GM19239 (cell line): ENCODE measurements around the gene LGI1.

Experiments used
- DNase-seq: peaks from one replicate; pipeline ENCODE4 v3.0.0; 2011; ENCODE audit warnings: low spot score; ENCODE audit not compliant: insufficient read length
- FAIRE-seq: peaks from 2 replicates; lab custom pipeline; 2011; peaks lifted over from hg19 to GRCh38; lab: Jason Lieb, UNC

The LGI1 gene

DNA sequence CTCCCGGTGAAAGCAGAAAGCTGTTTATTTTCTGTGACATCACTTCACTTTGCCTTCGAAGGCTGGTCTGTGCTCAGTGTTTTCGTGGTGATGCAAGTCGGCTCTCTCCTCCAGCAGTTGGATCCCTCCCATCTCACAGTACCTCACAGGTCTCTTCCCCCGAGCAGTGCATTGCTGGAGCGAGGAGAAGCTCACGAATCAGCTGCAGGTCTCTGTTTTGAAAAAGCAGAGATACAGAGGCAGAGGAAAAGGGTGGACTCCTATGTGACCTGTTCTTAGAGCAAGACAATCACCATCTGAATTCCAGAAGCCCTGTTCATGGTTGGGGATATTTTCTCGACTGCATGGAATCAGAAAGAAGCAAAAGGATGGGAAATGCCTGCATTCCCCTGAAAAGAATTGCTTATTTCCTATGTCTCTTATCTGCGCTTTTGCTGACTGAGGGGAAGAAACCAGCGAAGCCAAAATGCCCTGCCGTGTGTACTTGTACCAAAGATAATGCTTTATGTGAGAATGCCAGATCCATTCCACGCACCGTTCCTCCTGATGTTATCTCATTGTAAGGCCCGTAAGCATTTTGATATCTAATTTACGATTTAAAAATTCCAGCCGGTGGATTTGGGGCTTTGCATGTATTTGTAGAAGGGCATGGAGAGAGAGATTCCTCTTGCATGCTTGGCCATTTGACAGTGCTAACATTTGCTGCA is at the start of gene LGI1:
LGI1 (plus strand) TSS at position 136 of the 707 bp plus-strand sequence; CDS start at position 345, 209 bp downstream.
- DNase-seq (no peak), FAIRE-seq (no peak)

DNA sequence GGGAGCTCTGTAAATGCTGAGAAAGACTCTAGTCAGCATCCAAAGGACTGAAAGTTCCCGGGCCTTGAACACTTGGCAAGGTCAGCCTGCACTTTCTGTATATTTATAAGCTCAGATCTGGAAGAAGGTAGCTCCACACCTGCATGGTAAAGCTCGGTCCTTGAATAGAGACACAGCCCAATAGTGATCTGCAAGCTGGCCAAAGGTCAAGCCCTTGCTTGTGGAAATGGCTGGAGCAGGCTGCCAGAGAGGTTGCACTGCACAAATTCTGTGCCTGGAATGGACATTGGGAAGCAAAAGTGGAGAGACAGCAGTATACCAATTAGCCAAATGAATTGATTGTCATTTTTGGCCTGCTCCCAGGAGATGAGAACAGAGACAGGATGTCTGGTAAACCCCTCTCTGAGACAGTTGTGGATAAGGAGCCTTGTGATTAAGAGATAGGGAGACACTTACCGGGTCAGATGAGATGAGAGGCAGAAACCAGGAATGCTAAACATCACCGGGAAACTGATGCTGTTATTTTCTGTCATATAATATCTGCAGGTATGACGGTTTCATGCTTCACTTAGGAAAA is 47.3 kb upstream of the LGI1 start:
- FAIRE-seq (no peak), DNase-seq (no peak)

DNA sequence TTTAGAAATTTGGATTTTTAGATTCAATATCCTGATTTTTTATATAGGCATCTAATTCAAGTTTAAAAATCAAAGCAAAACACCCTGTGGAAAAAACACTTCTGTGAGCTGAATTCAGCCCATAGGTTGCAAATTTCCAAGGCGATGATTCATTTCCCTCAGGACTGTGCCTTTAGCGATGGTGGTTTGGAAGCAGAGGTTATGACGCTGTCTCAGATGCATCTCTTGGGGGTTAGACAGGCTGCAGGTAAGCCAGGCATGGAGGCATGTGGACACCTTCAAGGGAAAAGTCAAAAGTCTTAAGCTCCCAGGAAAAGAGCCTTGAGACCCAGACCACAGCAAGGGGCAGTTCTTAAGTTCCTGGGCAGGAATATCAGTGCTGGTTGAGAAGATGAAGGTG is 45.8 kb upstream of the LGI1 start:
- DNase-seq (no peak), FAIRE-seq (no peak)

DNA sequence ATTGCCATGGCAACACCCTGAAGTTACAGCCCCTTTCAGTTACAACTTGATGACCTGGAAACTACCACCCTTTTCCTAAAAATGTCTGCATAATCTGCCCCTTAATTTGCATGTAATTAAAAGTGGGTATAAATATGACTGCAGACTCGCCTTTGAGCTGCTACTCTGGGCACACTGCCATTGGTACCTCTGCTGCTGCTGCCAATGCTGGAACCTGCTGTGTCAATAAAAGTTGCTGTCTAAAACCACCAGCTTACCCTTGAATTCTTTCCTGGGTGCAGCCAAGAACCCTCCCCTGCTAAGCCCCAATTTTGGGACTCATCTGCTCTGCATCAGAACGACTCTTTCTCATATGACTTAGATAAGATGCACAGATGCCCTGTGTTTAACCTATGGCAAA is 45.1 kb upstream of the LGI1 start:
- no peak for DNase-seq
- FAIRE-seq: no peak

DNA sequence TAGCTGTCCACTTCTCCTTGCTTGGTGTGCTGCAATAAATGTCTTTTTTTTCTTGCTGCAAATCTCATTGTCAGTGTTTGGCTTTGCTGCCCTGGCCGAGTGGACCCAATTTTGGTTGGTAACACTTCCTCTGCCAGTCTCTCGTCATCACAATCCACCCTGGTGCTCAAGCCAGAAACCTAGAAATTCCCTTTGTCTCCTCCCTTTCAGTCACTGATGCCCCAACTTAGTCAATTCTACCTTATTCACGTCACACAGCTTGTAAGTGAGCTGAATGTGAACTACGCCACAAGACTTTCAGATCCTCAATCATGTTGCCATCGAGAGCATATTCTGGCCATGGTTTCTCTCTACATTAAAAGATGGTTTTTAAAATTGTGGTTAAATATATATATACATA is 42.4 kb upstream of the LGI1 start:
- peak; percentile 91 for FAIRE-seq
- DNase-seq: no peak

DNA sequence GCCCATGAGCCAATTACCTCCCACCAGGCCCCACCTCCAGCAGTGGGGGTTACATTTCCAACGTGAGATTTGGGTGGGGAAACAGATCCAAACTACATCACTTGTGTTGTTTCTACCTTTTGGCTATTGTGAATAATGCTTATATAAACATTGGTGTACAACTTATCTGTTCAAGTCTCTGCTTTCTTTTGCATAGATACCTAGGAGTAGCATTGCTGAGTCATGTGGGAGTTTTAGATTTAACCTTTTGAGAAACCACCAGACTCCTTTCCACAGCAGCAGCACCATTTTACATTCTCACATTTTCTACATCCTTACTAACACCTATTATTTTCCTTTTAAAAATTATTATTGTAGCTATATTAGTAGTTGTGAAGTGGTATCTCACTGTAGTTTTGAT is 41.0 kb upstream of the LGI1 start:
- DNase-seq: no peak
- FAIRE-seq: no peak

DNA sequence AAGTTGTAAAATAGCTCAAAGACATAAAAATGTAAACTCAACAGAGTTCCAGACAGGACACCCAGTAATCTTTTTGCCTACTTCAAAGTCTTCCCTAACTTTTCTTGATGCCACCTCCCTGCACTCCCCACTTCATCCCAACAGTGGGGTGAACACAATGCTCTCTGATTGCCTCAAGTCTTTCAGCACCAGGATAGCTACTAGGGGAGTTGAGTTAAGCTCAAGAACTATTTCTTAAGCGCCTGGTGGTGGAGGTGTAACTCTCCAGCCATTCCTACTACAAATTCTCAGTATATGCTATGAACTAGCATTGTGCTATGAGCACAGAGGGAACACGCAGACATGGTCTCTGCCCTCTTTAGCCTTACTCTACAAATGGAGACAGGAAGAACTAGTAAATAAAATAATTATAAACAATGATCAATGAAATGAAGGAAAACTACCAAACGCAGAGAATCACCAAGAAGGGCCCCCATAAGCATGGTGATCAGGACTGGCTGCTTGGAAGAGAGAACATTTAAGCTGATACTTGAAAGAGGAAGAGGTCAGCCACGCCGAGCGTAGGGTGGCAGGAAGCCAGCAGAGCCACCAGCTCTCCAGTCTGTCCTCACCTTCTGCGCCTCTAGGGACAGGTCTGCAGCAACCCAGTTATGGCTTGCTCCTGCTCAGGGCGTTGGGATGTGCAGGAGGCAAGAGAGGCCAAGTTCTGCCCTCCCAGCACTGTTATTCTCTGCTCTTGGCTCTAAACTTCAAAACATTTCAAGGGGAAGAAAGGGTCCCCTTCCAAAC is 38.6 kb upstream of the LGI1 start:
- FAIRE-seq (peak; percentile 28), DNase-seq (no peak)

DNA sequence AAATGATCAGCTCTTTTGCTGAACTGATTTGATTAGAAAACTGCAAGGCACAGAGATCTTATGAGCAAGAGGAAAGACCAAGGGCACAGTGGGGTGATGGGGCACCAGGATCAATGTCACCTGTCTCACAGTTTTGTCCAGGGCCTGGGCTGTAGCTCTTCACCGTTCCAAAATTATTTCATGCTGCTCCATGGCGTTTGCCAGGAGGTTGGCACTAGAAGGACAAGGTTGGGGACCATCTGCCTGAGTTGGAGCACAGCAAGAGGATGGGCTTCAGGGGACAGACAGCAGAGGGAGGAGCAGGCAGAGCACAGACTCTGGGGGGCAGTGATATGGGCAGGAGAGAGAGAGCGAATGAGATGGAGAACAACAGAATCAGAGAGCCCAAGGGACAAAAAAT is 37.8 kb upstream of the LGI1 start:
- DNase-seq (no peak), FAIRE-seq (no peak)

DNA sequence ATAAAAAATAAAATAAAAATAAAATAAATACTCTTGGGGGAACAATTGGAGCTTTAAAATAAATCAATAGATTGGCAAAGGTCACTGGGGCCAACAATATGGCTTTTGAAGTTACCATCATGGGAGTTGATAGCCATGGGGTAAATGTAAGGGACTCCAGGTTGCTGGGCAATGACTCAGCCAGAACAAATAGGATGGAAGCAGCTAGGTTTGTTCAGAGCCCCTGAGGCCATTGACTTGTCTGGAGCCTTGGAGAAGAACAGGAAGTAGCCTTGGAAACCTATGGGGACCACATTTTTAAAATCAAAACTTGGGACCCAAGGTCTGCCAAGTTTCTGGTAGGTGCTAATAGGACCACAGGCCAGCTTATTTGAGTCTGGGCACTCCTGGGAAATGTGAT is 35.2 kb upstream of the LGI1 start:
- FAIRE-seq (no peak), DNase-seq (no peak)

DNA sequence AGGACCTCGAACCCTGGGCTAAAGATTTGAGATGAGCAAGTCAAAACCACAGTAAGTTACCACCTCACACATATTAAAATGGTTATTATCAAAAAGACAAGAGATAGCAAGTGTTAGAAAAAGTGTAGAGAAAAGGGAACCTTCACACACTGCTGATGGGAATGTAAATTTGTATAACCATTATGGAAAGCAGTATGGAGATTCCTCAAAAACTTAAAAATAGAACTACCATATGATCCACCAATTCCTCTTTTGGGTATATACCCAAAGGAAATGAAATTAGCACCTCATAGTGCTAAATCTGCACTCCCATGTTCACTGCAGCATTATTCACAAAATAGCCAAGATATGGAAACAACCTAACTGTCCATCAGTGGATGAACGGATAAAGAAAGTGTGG is 34.6 kb upstream of the LGI1 start:
- DNase-seq: no peak
- FAIRE-seq: no peak

DNA sequence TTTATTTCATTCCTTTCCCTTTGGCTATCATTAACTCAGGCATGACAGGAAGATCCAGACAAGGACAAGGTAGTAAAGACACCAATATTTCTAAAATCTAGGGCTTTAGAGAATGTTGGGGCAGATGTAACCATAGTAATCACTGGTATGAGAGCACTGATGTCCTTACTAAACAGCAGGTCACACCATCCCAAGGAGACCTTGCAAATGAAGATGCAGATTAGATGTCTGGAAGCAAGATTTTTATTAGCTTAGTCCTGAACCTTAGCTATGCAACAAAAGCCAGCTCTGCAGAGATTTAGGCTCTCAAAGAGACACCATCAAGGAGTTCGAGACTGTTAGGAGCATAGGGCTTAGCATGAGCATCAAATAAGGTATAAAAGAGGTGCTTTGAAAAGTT is 31.7 kb upstream of the LGI1 start:
- FAIRE-seq (no peak), DNase-seq (no peak)

DNA sequence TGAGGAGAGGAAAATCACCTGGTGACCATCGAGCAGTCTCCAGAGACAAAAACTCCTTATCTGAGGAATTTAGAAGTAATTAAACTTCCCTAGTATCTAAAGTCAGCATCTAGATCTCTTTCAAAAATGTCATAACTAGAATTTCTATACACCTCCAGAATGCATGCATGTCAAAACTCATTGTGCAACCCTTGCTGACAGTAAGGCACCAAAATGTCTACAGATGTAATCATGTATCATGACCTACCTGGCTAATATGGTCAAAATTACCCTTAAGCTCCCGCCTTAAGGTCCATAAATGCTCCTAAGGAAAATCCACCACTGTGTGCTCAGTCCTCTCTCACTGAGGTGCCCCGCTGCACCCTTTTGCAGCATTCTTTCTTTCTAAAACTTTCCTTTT is 16.4 kb upstream of the LGI1 start:
- FAIRE-seq (no peak), DNase-seq (no peak)

DNA sequence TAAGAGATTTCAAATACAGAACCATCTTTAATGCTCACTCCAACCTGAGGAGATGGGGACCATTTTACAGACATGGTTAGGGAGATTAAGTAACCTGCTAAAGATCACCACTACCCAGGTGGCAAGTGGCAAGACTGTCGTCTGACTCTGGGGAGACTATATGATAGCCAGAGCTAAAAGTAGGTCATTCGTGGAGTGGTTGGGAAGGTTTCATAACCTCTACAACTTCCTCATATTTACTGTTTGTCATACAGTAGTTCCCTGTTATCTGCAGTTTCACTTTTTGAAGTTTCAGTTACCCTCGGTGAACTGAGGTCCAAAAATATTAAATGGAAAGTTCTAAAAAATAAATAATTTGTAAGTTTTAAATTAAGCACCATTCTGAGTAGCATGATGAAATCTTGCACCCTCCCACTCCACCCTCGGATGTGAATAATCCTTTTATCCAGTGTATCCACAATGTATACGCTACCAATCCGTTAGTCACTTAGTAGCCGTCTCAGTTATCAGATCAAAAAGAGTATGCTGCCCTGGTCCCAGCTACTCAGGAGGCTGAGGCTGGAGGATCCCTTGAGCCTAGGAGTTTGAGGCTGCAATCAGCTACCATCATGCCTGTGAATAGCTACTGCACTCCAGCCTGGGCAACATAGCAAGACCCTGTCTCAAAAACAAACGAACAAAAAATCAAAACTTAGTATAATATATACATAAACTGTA is 14.9 kb upstream of the LGI1 start:
- peak; percentile 78 for FAIRE-seq
- no peak for DNase-seq

DNA sequence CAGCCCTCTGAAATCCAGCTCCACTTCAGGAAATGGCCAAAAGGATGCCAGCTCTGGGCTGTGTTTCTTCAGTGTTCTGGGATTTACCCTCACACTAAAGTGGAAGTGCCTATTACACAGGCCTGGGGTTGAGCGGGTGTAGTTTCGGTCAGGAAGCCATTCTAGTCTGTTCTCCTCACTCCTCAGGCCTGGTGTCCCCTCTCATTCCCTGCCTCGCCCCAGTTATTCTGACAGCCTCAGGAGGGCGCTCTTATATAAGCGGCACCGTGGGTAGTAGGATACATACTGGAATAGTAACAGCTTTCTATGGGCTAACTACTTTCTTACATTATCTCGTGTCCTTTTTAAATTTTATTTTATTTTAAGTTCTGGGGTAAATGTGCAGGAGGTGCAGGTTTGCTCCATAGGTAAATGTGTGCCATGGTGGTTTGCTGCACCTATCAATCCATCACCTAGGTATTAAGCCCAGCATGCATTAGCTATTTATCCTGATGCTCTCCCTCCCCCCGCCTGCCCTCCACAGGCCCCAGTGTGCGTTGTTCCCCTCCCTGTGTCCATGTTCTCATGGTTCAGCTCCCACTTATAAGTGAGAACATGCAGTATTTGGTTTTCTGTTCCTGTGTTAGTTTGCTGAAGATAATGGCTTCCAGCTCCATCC is 12.2 kb upstream of the LGI1 start:
- FAIRE-seq (no peak), DNase-seq (no peak)

DNA sequence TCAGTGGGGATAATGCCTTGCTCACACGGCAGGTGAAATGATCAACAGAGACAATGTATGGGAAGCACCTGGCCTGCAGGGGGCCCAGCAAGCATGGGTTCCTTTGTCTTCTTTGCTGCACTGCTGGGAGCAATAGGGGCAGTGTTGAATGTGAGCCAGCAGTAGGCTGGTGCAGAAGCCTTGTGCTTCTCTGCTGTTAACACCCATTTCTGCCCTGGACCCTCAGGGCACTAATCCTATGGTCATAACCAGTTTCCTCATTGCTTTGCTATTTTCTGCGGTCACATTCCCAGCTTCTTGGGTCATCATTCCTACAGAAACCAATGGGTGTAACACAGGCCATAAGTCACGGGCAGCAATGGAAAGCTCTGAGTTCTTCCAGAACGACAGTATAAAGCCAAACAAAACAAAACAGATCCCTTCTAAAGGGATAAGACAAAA is 10.9 kb upstream of the LGI1 start:
- FAIRE-seq: no peak
- no peak for DNase-seq

DNA sequence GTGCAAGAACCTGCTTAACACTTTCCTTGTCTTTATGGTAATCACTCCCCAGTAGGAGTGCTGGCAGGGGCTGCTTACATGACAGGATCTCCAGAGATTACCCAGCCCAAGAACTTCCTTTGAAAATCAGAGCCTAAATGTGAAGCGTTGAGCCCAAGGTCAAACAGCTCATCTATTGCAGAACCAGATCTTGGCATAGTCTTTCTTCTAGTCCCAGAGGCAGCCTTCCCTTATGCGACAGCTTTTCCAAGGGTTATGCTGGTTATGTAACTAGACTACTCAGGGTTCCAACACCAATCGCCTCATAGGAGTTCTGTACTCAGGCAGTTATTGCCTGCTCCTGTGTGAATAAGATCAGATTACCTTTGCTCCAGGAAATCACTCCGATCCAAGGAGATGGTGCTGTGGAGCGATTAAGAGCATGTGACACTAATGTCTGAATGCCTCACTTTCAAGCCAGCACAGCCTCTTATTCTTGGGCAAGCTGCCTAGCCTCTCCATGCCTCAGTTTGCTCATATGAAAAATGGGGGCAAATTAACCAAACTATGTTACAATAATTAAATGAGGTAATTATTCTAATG is 8.4 kb upstream of the LGI1 start:
- FAIRE-seq (no peak), DNase-seq (no peak)

DNA sequence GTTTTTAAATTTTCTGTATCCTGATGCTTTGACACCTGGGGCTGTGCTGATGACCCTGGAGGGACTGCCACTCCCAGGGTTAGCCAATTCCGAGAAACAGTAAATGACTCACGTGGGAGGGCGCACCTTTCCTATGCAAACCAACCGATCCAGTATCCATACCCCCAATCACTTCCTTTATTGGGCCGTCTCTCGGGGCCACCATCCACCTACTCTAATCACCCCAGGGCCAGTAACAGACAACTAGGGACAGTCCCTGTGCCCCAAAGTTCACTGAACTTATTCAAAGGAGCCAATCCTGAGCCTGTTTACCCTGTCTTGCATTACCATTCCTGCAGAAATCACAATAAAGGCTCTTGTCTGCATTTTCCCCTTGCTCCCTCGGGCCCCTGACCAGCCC is 6.6 kb upstream of the LGI1 start:
- DNase-seq: no peak
- FAIRE-seq: no peak

DNA sequence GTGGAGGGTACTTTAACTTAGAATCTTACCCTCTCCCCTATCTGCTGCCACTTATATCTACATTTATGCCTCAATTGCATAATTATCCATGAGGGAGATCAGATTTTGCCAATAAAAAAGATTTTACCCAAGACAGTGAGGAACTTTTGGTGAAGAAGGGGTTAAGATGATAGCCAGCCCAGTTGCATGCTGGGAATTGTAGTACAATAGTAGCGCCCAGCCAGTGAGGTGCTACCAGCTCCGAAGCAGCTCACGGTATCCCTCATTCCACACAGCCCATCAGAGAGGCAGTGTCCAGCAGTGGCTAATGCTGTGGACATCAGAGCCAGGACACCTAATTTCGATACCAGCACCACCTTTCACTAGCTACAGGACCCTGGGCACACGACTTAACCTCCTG is 5.9 kb upstream of the LGI1 start:
- FAIRE-seq (no peak), DNase-seq (no peak)

DNA sequence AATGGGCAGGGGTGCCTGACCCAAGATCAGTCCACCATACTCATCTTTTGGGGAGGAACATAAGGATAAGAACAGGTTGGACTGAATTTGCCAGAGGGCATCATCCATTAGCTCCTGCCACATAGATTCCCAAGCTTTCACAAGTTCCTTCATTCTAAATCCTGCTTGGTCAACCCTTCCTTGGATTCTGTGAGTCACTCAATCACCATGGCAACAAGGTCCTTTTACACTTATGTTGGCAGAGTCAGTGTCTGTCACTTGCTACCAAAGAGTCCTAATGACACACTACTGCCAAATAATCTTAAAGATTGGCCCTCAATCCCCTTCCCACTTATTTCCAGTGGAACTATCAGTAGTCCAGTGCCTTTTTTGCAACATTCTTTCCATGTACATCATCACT is 5.0 kb upstream of the LGI1 start:
- DNase-seq: no peak
- FAIRE-seq: no peak

DNA sequence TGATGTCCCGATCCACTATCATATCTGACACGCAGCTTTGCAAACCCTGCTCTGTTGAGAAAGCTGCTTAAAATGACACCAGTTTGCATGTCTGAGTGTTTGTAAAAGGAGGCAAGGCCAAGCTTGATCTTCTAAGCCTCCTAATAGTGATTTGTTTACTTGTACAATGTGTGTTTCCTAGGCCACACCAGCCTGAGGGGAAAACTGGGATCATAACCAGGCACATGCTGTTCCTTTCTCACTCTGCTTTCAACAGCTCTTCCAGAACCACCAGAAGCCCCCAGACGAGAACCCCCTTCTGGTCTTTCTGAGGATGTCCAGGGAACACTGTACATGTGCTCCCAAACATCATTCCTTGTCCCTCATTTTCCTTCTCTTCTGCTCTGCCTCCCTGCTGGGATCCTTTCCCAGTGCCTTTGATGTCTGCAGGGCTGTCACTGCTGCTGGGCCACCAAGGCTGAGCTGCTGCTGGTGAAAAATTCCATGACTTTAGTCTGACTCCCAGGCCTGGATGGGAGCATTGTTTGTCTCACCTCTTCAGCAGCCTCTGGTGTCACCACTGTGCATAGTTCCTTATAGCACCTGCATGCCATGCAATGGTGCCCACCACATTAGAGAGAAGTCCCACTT is 4.0 kb upstream of the LGI1 start:
- DNase-seq (no peak), FAIRE-seq (no peak)
